Lower leg skin (tissue), 3 donors: ENCODE data around the gene FZD10.

Experiments used
- CTCF ChIP-seq, 3 donors: fragments of 450-650 bp; IDR thresholded peaks; one replicate each; pipeline ENCODE4 v1.5.1; 2016; ENCODE audit warnings: antibody characterized with exemption in 3 of 3, mild to moderate bottlenecking in 3 of 3, moderate library complexity in 2 of 3
- POLR2A ChIP-seq, 2 donors: fragments of 450-650 bp; IDR thresholded peaks; one replicate each; pipeline ENCODE4 v1.6.1; 2016 to 2017; ENCODE audit warnings: antibody characterized with exemption in 2 of 2, mild to moderate bottlenecking in 1 of 2, moderate library complexity in 1 of 2

GRCh38 chr12:130185455-130186391 lies 23.5 kb downstream of the FZD10 start:
- no peak for TF ChIP-seq CTCF (IDR thresholded peaks at IDR 0.05)
- TF ChIP-seq POLR2A (IDR thresholded peaks at IDR 0.05), result no peak
